ENCODE data around the gene LYG2. TPM values are rescaled to one million over a fixed set of nuclear protein-coding genes. Genes with fewer than 3 reads are reported as not detected.

The LYG2 gene
- total and polyA plus RNA-seq, 2 of the 4 experiments (the other 2 are of a cell fraction), result not detected

GRCh38 chr2:99205491-99205890, 50.0 kb downstream of the LYG2 start:
- in situ Hi-C loops (cut with MboI; ENCODE audit: low sequenced_read_pairs), result no loop called here
- no peak overlapping the region for H4K91ac ChIP-seq (ENCODE audit: insufficient read depth, low read depth, low read length)
- H2BK20ac ChIP-seq (ENCODE audit: low read depth, low read length), result no peak overlapping the region
- POLR2A ChIA-PET (ENCODE audit: unreplicated experiment), result no interaction called here
- dilution Hi-C loops (cut with HindIII; ENCODE audit: low sequenced_read_pairs, unreplicated experiment), result no loop called here
- BruUV-seq (replicated peaks), result no TSS peak
- H2BK5ac ChIP-seq (ENCODE audit: low read depth, low read length, poor library complexity, severe bottlenecking), result no peak overlapping the region
- H3K79me1 ChIP-seq (ENCODE audit: low read depth in 1 of 2, low read length in 2 of 2), result no peaks in the 10 kb centered on the region
- H3K14ac ChIP-seq (replicated peaks; ENCODE audit: low read depth, low read length), result no peak overlapping the region
- ATAC-seq (ENCODE audit: low read depth), result no peak
- H3K56ac ChIP-seq (ENCODE audit: extremely low read depth, insufficient read depth, low read length), result no peak overlapping the region
- H4K8ac ChIP-seq (ENCODE audit: low read depth in 2 of 2, low read length in 2 of 2), result no peak overlapping the region
- no peak overlapping the region for H3K23ac ChIP-seq (ENCODE audit: low read depth, low read length)
- no peak overlapping the region for H2AK9ac ChIP-seq (replicated peaks; ENCODE audit: low read depth, low read length, poor library complexity)
- H3K36me3 ChIP-seq (ENCODE audit: control insufficient read depth, insufficient read depth, low read length), result no peaks in the 10 kb centered on the region
- no peak overlapping the region for H3K4me3 ChIP-seq (ENCODE audit: insufficient read depth, low read depth, low read length)
- no peak overlapping the region for H3K4me2 ChIP-seq (ENCODE audit: low read depth, low read length)
- intact Hi-C loops (cut with micrococcal nuclease), result no loop called here
- no peak overlapping the region for H2AFZ ChIP-seq (replicated peaks; ENCODE audit: low read length, poor library complexity)
- CTCF ChIA-PET, result no interaction called here
- H3K27ac ChIP-seq (ENCODE audit: insufficient read depth, low read length), result no peak overlapping the region
- TF ChIP-seq CEBPB (IDR thresholded peaks at IDR 0.05; ENCODE audit: low read depth, low read length) (no peak), SMC3 (IDR thresholded peaks at IDR 0.05; ENCODE audit: low read depth, low read length) (no peak), RFX5 (IDR thresholded peaks at IDR 0.05; ENCODE audit: low read depth, low read length) (no peak), MXI1 (IDR thresholded peaks at IDR 0.05; ENCODE audit: borderline replicate concordance, low read depth, low read length) (no peak), BHLHE40 (IDR thresholded peaks at IDR 0.05; ENCODE audit: low read depth, low read length) (no peak), FOS (IDR thresholded peaks at IDR 0.05; ENCODE audit: low read depth, low read length) (no peak)
- H3K9me1 ChIP-seq (ENCODE audit: insufficient read depth, low read length), result peaks cover 2% of the 10 kb centered on the region; the same call in 1 of the 2 replicates
- H3K4me1 ChIP-seq (ENCODE audit: control insufficient read depth, insufficient read depth, low read length), result no peaks in the 10 kb centered on the region
- no peak for DNase-seq
- H3K9me3 ChIP-seq (ENCODE audit: control insufficient read depth, insufficient read depth, low read length), result no peaks in the 10 kb centered on the region
- H2BK120ac ChIP-seq (ENCODE audit: low read depth, low read length), result no peak overlapping the region
- no peak overlapping the region for H3K18ac ChIP-seq (ENCODE audit: low read depth, low read length)
- 80% methylated on average over 3 of the region's 5 CpGs; no CpG with 5 or more reads in 1 of the 2 experiments for WGBS, 2 experiments (ENCODE audit: extremely low coverage in 2 of 2, insufficient read length in 1 of 2)
- H4K20me1 ChIP-seq (ENCODE audit: insufficient read depth, low read length), result no peaks in the 10 kb centered on the region
- no peaks in the 10 kb centered on the region for H3K27me3 ChIP-seq (ENCODE audit: control insufficient read depth, insufficient read depth, low read length)
- H3K4ac ChIP-seq (ENCODE audit: low read depth, low read length), result no peak overlapping the region
- H2BK15ac ChIP-seq (ENCODE audit: low read depth, low read length), result no peak overlapping the region
- no peak overlapping the region for H2AK5ac ChIP-seq (ENCODE audit: low read depth, low read length)
- H4K5ac ChIP-seq (ENCODE audit: low read depth, low read length), result no peak overlapping the region
- H3K9ac ChIP-seq (ENCODE audit: low read depth, low read length), result no peak overlapping the region
